Measurements from ENCODE around the gene TFR2.
A peak's percentile ranks its signal among the peaks of the same experiment; 100 is the strongest.

The TFR2 gene

GRCh38 chr7:100649826-100650565 is 8.6 kb upstream of the TFR2 start:
- DNase-seq: no peak

GRCh38 chr7:100642534-100642907 is 1.2 kb upstream of the TFR2 start:
- DNase-seq: peak; percentile 22

- no peak for DNase-seq
Observed at GRCh38 chr7:100641860-100642533, 645 bp upstream of the TFR2 start.

- DNase-seq: no peak
Observed at GRCh38 chr7:100640517-100641440, 573 bp downstream of the TFR2 start.

GRCh38 chr7:100639995-100640516 is 1.3 kb downstream of the TFR2 start:
- no peak for DNase-seq

- DNase-seq: peak; percentile 65
Observed at GRCh38 chr7:100632951-100633717, 8.2 kb downstream of the TFR2 start.

GRCh38 chr7:100630066-100630465 is 11.3 kb downstream of the TFR2 start:
- no peak for DNase-seq

- no peak for DNase-seq
Observed at GRCh38 chr7:100629117-100629716, 12.1 kb downstream of the TFR2 start.

GRCh38 chr7:100627238-100627549 is 14.2 kb downstream of the TFR2 start:
- DNase-seq: no peak

- DNase-seq: peak; percentile 82
Observed at GRCh38 chr7:100626530-100627237, 14.7 kb downstream of the TFR2 start.

- no peak for DNase-seq
Observed at GRCh38 chr7:100626055-100626454, 15.3 kb downstream of the TFR2 start.

GRCh38 chr7:100623951-100624824 is 17.2 kb downstream of the TFR2 start:
- no peak for DNase-seq

GRCh38 chr7:100621554-100621953 is 19.8 kb downstream of the TFR2 start:
- no peak for DNase-seq

- no peak for DNase-seq
Observed at GRCh38 chr7:100620804-100621203, 20.5 kb downstream of the TFR2 start.

- no peak for DNase-seq
Observed at GRCh38 chr7:100620239-100620638, 21.1 kb downstream of the TFR2 start.

- no peak for DNase-seq
Observed at GRCh38 chr7:100614308-100614861, 27.0 kb downstream of the TFR2 start.

- no peak for DNase-seq
Observed at GRCh38 chr7:100613412-100614175, 27.8 kb downstream of the TFR2 start.

- DNase-seq: no peak
Observed at GRCh38 chr7:100612730-100613390, 28.5 kb downstream of the TFR2 start.

Data from activated naive CD4-positive, alpha-beta T cell treated with anti-CD3 and anti-CD28 coated beads, Interleukin-2, amount 50 U/mL, for 16 hours (primary cell).